Vagina (tissue), 2 donors: ENCODE results near the gene SMIM1.

Experiments used
- CTCF ChIP-seq, 3 experiments: fragments of 450-650 bp in 2 of 3; fragments of 200-600 bp in 1 of 3; sonication (generic) in 1 of 3; IDR thresholded peaks; one replicate each; pipeline ENCODE4 v1.5.1; 2017 to 2019; ENCODE audit warnings: antibody characterized with exemption in 3 of 3, mild to moderate bottlenecking in 2 of 3, moderate library complexity in 2 of 3
- POLR2A ChIP-seq, 2 donors: fragments of 450-650 bp; IDR thresholded peaks; one replicate each; pipeline ENCODE4 v1.6.1; 2017; ENCODE audit warnings: antibody characterized with exemption in 2 of 2, mild to moderate bottlenecking in 2 of 2, moderate library complexity in 2 of 2
- POLR2AphosphoS5 ChIP-seq, 2 donors: sonication (generic); formaldehyde crosslinking; IDR thresholded peaks; one replicate each; pipeline ENCODE4 v1.9.0; 2017; ENCODE audit warnings: antibody characterized with exemption in 2 of 2, mild to moderate bottlenecking in 2 of 2, low read depth in 1 of 2; ENCODE audit not compliant: insufficient read depth in 1 of 2

GRCh38 chr1:3779265-3779911 is 6.8 kb downstream of the SMIM1 start:
- no peak for TF ChIP-seq CTCF (IDR thresholded peaks at IDR 0.05)
- no peak for TF ChIP-seq POLR2A (IDR thresholded peaks at IDR 0.05)
- no peak for TF ChIP-seq POLR2AphosphoS5 (IDR thresholded peaks at IDR 0.05; ENCODE audit: insufficient read depth in 1 of 2, low read depth in 1 of 2)
